Activated CD8-positive, alpha-beta T cell treated with anti-CD3 and anti-CD28 coated beads for 36 hours (primary cell): ENCODE measurements around the gene STEAP3. TPM values are rescaled to one million over a fixed set of nuclear protein-coding genes. Genes with fewer than 3 reads are reported as not detected.

ENCODE experiments used
- total RNA-seq, 2 experiments: library from RNA; stranded (reverse); gene quantifications; one replicate each; pipeline ENCODE4 v1.2.3, GENCODE V29; 2021

The STEAP3 gene
- total RNA-seq, 2 experiments from 2014 or later, result 0.18 to 0.34 TPM

Other genes starting within 250 kb of the STEAP3 start
- gene C1QL2, start 65.1 kb upstream of the STEAP3 start, total RNA-seq, result not detected
- gene C2orf76, start 143.0 kb downstream of the STEAP3 start, total RNA-seq, result 10 to 100 TPM in 1 of 2 experiments, 1 to 10 TPM in 1; 9.6 to 11.5 TPM
- gene DBI, start 143.1 kb downstream of the STEAP3 start, total RNA-seq, result 100 to 1,000 TPM; 142 to 143 TPM
- gene TMEM37, start 208.0 kb downstream of the STEAP3 start, total RNA-seq, result not detected